Measurements from ENCODE around the gene C2CD5.
"Not testable (repeated sequence)": the region's sequence is repeated elsewhere in the genome, so short reads cannot be mapped to it uniquely, and the experiment has no call there.

The C2CD5 gene, protein sequence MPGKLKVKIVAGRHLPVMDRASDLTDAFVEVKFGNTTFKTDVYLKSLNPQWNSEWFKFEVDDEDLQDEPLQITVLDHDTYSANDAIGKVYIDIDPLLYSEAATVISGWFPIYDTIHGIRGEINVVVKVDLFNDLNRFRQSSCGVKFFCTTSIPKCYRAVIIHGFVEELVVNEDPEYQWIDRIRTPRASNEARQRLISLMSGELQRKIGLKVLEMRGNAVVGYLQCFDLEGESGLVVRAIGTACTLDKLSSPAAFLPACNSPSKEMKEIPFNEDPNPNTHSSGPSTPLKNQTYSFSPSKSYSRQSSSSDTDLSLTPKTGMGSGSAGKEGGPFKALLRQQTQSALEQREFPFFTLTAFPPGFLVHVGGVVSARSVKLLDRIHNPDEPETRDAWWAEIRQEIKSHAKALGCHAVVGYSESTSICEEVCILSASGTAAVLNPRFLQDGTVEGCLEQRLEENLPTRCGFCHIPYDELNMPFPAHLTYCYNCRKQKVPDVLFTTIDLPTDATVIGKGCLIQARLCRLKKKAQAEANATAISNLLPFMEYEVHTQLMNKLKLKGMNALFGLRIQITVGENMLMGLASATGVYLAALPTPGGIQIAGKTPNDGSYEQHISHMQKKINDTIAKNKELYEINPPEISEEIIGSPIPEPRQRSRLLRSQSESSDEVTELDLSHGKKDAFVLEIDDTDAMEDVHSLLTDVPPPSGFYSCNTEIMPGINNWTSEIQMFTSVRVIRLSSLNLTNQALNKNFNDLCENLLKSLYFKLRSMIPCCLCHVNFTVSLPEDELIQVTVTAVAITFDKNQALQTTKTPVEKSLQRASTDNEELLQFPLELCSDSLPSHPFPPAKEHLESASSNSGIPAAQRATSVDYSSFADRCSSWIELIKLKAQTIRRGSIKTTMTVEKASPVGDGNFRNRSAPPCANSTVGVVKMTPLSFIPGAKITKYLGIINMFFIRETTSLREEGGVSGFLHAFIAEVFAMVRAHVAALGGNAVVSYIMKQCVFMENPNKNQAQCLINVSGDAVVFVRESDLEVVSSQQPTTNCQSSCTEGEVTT

DNA sequence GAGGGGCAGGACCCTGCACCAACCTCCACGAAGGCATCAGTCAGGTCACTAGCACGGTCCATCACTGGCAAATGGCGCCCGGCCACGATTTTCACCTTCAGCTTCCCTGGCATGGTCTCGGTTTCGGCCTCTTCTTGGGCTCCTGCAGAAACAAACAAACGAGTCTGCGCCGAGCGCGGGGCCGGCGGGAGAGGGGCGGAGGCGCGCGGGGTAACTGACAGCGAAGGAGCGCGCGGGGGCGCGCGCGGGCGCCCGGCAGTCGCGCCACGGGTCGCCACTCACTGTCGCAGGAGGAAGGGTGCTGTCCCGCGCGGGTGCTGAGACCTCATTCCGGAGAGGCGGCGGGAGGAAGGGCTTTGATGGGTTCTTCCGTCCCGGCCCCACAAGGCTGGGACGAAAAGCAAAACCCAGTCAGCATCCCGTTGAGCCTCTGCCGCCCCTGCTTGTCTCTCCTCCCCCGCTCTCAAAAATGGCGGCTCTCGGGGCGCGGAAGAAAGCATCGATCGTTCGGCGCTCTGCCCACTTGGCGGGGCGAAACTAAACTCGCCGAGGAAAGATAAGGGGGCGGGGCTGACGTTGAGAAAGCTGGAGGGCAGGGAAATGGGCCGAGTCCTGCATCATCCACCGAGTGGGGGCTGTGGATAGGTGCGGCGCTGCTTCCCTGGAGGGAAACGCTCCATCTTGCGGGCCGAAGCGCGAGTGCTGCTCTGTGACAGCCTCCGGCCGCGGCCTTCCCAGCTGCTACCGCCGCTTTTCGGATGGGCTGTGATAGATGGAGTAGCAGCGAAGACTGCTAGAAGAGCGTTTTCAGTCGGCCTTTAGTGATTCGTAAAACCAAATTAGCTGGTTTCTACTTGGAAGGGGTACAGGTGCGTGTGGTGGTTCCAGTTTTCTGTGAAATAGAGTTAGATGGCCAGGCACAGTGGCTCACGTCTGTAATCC lies at the start of gene C2CD5:
Gene C2CD5 (minus strand): TSS at position 505 of the 942 bp plus-strand sequence. CDS start 392 bp downstream, at position 113.
- DNase-seq = peak; percentile 96

DNA sequence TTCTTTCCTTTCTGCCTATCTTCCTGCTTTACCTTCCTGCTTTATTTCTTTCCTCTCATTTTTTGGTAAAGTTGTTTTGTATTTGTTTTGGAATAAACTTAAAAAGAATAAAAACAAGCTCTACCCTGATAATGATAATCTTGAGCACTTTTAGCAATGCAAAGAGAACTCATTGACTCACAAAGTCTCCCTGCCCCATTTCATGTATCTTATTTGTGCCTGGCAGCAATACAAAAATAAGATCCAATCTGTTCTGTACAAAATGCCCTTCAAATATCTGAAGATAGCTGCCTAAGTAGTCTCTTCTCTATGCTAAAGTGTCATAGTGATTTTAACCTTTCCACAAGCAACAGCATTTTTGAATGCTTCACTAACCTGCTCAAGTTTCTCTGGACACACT lies 49.5 kb upstream of the C2CD5 start:
- DNase-seq = no peak

DNA sequence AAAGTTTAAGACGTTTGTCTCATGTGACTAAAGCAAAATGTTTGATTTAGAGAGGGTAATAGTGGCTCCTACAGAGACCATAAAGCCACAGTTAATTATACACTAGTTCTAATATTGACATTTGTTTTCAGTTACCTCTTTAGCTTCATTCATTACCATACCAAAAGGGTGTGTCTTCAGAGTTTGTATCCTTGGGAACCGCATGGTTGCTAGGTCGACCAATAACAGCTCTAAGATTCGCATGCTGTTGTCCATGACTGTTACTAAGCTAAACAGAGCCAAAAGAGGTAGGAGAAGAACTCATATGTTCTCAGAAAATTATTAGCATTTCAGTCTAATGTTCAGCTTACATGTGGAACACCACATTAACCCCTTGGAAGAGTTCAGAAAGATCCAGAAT lies 44.5 kb upstream of the C2CD5 start:
- peak; percentile 90 for DNase-seq

DNA sequence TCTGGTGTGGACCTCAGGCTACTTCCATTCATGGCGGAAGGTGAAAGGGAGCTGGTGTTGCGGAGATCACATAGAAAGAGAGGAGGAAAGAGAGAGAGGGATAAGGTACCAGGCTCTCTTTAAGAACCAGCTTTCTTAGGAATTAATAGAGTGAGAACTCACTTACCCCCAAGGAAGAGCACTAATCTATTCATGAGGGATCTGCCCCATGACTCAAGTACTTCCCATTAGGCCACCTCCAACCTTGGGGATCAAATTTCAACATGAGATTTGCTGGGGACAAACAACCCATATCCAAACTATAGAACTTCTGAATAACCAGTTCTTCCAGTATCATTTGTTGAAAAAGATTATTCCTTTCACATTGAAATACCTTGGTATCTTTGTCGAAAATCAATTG lies 34.0 kb upstream of the C2CD5 start:
- DNase-seq = no peak

DNA sequence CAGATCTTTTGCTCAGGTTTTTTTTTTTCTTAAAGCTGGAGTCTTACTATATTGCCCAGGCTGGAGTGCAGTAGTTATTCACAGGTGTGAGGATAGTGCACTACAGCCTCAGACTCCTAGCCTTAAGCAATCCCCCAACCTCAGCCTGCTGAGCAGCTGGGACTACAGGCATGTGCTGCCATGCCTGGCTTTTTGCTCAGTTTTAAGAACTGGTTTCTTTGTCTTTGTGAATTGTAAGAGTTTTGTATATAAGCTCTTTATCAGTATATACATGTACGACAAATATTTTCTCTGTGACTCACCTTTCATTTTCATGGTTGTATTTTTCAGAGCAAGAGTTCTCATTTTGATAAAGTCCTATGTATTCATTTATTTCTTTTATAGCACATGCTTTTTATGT lies 33.3 kb upstream of the C2CD5 start:
- DNase-seq = no peak

DNA sequence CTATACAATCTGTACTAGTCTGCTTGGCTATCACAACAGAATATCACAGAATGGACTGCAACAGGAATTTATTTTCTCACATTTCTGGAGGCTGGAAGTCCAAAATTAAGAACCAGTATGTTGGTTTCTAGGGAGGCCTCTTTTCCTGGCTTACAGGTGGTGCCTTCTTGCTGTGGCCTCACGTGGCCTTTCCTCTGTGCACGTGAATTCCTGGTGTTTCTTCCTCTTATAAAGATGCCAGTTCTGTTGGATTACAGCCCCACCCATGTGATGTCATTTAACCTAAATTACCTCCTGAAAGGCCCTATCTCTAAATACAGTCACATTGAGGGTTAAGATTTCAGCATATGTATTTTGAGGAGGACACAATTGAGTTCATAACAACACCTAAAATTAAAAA lies 32.1 kb upstream of the C2CD5 start:
- DNase-seq = no peak

DNA sequence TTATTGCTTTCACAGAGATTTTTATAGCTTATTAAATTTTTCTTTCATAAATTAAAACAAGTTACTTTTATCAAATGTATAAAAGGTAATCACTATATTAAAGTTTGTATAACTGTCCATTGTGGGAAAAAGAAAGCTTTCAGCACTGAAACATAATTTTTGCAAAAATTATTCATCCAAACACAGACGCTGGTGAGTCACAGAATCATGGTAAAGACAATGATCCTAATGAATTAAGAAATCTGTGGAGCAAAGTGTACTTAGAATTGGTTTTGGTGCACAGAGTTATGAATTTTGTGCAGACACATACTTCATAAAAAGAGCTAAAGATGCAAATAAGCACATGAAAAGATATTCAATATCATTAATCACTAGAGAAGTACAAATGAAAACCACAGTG lies 31.7 kb upstream of the C2CD5 start:
- no peak for DNase-seq

DNA sequence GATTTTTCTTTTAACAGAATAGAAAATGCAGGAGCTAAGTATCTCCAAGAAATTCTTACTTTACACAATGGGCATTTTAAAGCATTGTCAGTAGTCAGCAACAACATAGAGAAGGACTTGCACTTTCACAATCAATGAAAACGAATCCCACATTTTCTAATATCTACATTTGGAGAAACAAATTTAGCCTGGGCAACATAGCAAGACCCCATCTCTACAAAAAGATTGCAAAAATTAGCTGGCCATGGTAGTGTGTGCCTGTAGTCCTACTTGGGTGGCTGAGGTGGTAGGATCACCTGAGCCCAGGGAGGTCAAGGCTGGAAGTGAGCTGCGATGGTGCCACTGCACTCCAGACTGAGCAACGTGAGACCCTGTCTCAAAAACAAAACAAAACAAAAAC lies 30.6 kb upstream of the C2CD5 start:
- DNase-seq = no peak

DNA sequence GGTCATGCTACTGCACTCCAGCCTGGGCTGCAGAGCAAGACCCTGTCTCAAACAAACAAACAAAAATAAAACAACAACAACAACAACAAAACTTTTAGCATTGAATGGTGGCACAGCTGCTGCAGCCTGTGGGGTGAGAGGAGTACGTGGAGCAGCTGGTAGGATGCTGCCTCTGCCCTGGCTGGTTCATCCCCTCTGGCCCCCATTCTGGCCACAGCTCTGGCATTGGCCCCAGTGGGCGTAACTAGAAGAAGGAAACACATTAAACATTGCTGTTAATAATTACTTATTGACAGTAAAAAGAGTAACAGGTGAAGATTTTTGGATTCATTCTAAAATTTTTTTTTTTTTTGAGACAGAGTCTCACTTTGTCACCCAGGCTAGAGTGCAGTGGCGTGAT lies 28.8 kb upstream of the C2CD5 start:
- DNase-seq = no peak

DNA sequence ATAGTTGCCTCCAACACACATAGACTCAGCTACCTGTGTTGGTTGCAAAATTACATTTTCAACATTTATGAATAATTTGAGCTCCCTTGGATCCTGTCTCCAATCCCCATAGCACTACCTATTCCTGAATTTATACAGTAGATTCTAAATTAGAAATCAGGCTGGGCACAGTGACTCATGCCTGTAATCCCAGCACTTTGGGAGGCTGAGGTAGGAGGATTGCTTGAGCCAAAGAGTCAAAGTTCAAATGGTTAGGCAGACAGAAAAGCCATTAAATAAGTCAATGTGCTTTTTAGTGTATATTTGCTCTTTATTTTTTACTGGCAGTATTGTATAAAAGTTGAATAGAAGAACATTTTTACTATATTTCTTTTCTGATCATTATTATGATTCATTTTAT lies 24.9 kb upstream of the C2CD5 start:
- DNase-seq = no peak

DNA sequence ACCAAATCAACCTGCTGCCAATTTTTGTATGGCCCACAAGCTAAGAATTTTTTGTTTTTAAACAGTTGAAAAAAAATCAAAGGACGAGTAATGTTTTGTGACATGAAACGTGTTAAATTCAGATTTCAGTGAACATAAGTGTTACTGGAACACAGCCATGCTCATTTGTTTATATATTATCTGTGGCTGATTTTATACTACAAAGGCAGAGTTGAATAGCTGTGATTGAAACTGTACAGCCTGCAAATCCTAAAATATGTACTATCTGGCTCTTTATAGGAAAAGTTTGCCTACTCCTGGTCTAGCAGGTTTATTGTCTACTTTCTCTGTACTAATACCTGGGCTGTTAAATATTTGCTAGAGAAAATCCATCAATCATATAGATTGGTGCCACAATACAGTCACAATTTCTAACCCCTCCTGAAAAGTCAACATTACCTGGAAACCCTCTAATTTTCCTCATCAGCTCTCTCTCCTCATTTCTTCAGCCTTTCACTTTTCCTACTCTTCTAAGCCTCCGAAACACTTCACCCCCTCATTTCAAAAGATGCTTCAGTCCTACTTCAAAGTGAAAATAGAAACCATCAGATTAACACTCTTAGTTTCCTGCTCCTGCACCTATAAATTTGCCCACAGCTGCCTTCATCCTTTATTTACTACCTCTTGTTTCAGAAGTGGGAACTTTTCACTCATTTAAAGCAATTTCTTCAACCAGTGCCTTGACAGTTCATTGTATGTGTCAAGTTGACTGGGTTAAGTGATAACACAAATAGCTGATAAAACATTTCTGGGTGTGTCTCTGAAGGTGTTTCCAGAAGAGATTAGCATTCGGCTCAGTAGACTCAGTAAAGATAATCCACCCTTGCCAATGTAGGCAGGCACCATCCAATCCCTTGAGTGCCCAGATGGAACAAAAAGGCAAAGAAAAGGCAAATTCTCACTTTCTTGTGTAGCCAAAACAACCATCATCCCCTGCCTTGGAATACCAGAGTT lies 18.0 kb upstream of the C2CD5 start:
- peak; percentile 74 for DNase-seq

DNA sequence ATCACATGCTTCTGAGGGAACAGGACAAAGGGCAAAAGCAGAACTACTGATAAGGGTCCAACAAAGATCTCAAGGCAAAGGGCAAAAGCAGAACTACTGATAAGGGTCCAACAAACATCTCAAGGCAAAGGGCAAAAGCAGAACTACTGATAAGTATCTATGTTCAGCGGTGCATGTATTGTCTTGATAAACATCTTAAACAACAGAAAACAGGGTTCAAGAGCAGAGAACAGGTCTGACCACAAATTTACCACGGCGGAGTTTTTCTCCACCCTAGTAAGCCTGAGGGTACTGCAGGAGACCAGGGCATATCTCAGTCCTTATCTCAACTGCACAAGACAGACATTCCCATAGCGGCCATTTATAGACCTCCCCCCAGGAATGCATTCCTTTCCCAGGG lies 10.4 kb upstream of the C2CD5 start:
- DNase-seq = not testable (repeated sequence)

DNA sequence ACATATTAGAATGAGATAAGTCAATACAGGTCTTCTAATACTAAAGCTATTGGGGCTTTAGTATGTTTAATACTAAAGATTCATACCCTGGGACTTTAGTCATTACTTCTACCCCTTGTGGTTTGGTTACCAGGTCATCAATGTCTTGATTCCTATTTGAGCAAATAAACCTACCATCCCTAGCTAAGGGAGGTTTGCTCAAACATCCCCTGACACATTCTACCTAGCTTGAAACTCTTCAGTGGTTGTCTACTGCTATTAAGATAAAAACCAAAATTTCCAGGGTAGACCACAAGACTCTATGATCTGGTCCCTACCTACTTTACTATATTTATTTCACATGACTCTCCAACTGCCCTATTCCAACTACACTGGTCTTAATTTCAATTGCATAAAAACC lies 7.3 kb upstream of the C2CD5 start:
- no peak for DNase-seq

DNA sequence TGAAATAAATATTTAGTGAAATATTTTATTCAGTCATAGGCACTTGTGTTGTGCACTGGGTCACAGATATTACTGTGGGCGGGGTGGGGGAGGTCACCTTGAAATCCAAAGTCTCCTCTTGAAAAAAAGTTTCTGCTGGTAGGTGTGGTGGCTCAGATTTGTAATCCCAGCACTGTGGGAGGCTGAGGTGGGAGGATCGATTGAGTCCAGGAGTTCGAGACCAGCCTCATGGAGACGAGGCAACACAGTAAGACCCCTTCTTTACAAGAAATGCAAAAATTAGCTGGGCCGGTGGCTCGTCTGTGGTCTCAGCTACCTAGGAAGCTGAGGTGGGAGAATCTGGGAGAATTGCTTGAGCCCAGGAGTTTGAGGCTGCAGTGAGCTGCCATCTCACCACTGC lies 913 bp upstream of the C2CD5 start:
- no peak for DNase-seq

DNA sequence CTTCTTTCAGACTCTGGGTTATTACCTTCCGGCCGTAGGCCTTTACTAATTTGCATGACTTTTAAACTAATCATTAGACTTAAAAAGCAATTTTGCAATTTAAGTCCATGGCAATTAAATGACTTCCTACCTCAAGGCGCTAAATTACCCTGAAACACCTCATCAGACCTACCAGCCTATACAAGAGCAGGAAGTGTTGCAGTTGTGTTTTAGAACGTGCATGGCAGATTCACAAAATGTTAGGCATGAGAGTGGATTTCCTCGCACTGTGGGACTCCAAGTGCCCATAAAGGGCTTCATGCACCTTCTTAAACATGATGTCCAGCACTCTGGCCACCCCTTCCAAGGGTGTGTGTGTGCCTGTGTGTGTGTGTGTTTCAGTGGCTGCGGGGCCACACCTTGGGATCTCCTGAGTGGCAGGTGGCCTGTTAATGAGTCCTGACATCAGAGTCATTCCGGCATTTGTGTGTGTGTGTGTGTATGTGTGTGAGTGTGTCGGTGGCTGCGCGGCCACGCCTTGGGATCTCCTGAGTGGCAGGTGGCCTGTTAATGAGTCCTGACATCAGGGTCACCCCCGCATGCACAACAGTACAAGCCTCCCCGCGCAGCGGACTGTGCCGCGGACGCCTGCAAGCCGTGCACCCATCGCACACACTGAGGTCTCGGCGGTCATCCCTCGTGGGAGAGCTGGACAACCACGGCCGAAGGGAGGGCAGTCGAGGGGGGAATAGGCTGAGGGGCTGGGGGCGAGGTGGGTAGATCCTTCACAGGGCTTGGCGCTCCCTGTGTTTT lies 900 bp downstream of the C2CD5 start:
- peak; percentile 87 for DNase-seq

DNA sequence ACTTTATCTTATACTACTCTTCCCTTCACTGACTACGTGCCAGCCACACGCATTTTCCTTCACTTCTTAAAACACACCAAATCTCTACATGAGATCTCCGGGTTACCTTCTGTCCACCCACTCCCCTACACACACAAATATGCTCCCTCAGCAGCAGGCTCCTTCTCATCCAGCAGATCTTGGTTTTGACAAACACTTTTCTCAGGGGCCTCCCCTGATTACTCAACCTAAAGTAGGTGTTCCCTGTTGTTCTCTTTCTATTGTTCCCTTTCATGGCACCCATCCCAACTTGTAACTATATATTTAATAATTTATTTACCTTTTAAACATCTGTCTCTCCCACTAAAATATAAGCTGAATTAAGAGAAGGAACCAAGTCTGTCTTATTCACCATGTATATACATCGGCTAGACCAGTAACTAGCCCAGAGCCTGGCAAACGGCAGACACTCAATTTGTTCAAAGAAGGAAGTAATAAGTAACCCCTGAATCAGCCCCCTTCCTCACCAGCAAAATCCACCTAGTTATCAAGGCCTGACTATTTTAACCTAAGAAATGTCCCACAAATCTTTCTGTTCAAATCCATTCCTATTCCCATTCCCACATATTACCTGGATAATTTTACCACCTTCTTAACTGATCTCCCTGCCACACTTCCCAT lies 2.7 kb downstream of the C2CD5 start:
- DNase-seq = peak; percentile 25

DNA sequence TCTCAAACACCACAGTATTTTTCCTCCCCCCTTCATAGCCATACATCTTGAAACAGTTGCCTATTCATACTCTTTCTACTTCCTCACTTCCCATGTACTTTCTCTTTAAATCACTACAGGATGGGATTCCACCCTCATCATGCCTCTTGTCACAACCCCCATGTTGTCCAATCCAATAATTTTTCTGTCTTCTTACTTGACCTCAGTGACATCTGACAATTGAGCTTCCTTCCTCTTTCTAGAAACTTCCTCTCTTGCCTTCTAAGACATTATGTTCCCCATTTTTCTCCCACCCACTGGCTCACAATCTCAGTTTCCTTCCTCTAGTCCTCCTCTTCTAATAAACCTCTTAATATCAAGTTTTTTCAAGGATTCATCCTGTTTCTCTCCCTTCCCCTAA lies 5.3 kb downstream of the C2CD5 start:
- no peak for DNase-seq

DNA sequence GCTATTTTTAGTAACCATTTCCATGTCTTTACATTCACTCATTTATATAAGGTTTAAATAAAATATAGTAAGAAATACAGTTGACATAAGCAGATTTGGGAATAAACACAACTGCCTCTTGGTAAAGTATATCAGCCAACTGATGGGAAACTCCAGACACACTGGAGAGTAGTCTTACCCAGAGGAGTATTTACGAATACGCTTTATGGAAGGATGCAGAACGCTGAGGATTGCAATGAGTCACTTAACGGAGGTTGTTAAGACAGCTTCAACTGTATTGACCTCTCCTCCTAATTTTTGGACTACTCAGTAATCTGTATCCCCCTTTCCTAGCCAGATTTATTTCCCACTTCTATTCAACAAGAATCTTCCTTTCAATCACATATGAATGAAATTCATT lies 6.0 kb downstream of the C2CD5 start:
- no peak for DNase-seq

DNA sequence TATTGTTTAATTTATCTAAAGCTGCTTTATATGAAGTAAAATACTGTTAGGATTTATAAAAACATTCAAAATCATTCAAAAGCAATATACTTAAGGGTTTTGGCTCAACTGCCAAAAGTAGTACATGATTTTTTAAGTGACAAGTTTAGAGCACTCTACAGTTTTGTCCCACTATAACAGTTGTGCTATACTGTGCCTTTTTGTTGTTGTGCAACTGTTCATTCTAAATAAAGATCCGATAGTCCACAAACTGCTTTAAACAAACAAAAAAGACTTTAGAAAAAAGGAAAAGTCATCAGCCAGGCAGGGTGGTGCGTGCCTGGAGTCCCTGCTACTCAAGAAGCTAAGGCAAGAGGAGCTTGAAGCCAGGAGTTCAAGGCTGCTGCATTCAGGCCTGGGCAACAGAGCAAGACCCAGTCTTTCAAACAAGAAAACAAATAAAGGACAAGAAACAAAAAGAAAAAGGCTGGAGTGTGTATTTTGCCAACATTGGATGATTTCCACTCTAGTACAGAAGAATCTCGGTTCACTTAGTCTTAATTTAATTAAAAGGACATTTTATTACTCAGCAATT lies 7.3 kb downstream of the C2CD5 start:
- DNase-seq = no peak

All from NCI-H69 (cell line).